Heart left ventricle (tissue), 16 donors: ENCODE data around the gene ZBTB5. TPM values are rescaled to one million over a fixed set of nuclear protein-coding genes. Genes with fewer than 3 reads are reported as not detected.
"Not testable (repeated sequence)": the region's sequence is repeated elsewhere in the genome, so short reads cannot be mapped to it uniquely, and the experiment has no call there.

Experiments used
- ATAC-seq, 4 donors: fragments of 200-7000 bp; cut with Tn5 transposase; one replicate each; pipeline ENCODE4 v1.9.1; 2020 to 2022; ENCODE audit warnings: moderate library complexity in 4 of 4, mild to moderate bottlenecking in 3 of 4, moderate number of reproducible peaks in 1 of 4
- DNase-seq, 5 donors: peaks; one replicate each; pipeline ENCODE4 v3.0.0-alpha.2; 2020
- H3K27ac ChIP-seq, 12 donors: fragments of 200-600 bp; sonication (generic) in 4 of 12; one replicate each; pipeline versions ENCODE4 v1.5.0 to v1.8.0; 2016 to 2022; ENCODE audit warnings: mild to moderate bottlenecking in 2 of 12
- H3K27me3 ChIP-seq, 9 donors: fragments of 200-600 bp; sonication (generic) in 2 of 9; one replicate each; pipeline versions ENCODE4 v1.5.1 to v1.8.0; 2016 to 2022; ENCODE audit warnings: mild to moderate bottlenecking in 3 of 9
- H3K36me3 ChIP-seq, 9 donors: fragments of 200-600 bp; sonication (generic) in 2 of 9; one replicate each; pipeline versions ENCODE4 v1.5.0 to v1.8.0; 2018 to 2022; ENCODE audit warnings: mild to moderate bottlenecking in 2 of 9
- H3K4me1 ChIP-seq, 12 donors: fragments of 200-600 bp; sonication (generic) in 4 of 12; one replicate each; pipeline versions ENCODE4 v1.5.0 to v1.8.0; 2016 to 2022; ENCODE audit warnings: mild to moderate bottlenecking in 3 of 12
- H3K4me3 ChIP-seq, 12 donors: fragments of 200-600 bp; sonication (generic) in 4 of 12; one replicate each; pipeline versions ENCODE4 v1.5.0 to v1.8.0; 2017 to 2022; ENCODE audit warnings: mild to moderate bottlenecking in 9 of 12, moderate library complexity in 4 of 12
- H3K9me3 ChIP-seq, 12 donors: fragments of 200-600 bp; sonication (generic) in 4 of 12; one replicate each; pipeline versions ENCODE4 v1.5.0 to v1.8.0; 2016 to 2022; ENCODE audit warnings: mild to moderate bottlenecking in 1 of 12
- POLR2A ChIP-seq, 2 donors: fragments of 450-650 bp; IDR thresholded peaks; one replicate each; pipeline ENCODE4 v1.6.1; 2017; ENCODE audit warnings: antibody characterized with exemption in 2 of 2, mild to moderate bottlenecking in 2 of 2, moderate library complexity in 2 of 2
- WGBS, 4 donors: extraction: QIAGEN DNeasy Blood & Tissue Kit in 2 of 4; methylation state at CpG; one replicate each; pipeline versions ENCODE4 v1.1.5 to v1.1.7; 2013 to 2018; 5-methylcytosine and 5-hydroxymethylcytosine counted together
- intact Hi-C, 10 donors: fragments of 100-400 bp; cut with DNase I; formaldehyde crosslinking; loops; one replicate each; pipeline versions ENCODE4 v1.11.1 to v1.14.2; 2022
- polyA plus RNA-seq, 2 donors: library from polyadenylated mRNA; stranded (reverse); fragments of 200-250 nt; gene quantifications; one replicate each; pipeline ENCODE4 v1.2.3, GENCODE V29; 2013
- total RNA-seq, 9 donors: library from RNA; depleted of rRNA in 2 of 9; stranded (reverse); fragments of >200 nt in 2 of 9; fragmentation: NEBNext Ultra II Directional in 3 of 9; extraction: Animal tissue kit (Norgen Biotek cat#: 25700) in 3 of 9; gene quantifications; one replicate each; pipeline versions ENCODE4 v1.1.0 to v1.2.4, GENCODE V29; 2016 to 2023
- TF ChIP-seq, protein P1 (sequence below), 12 donors: fragments of 200-600 bp; sonication (generic) in 4 of 12; IDR thresholded peaks; one replicate each; pipeline versions ENCODE4 v1.5.0 to v1.8.0; 2018 to 2022; ENCODE audit warnings: antibody characterized with exemption in 12 of 12, mild to moderate bottlenecking in 5 of 12
- donor health status: ischemic (EF 13 %, LVEDD 7.1; RV severe dilation, severe dysfunction).
- donor health status: healthy with polysubstance abuse.
- donor health status: DM: no; HTN: yes; CAD: no.
- donor health status: DM: no; HTN: no; CAD: no.
- donor health status: ischemic (EF 25% LVEDD 6.9; RV normal size, moderate dysfunction).
- donor health status: ischemic (EF 25% LVEDD 5.7; RV mildly dilated, moderate dysfunction).
- donor health status: healthy.
- donor health status: DM: yes; HTN: yes; CAD: no.
- donor health status: ischemic (EF 35%, LVEDD 5.7; RV mildly dilated, moderate dysfunction).
- donor health status: nonischemic (EF 11% LVEDD 7.7; RV severe dilation, severe dysfunction).
- donor health status: DM: yes; HTN: yes; CAD: no.
- donor health status: PGD.
- donor health status: ischemic (EF 29% LVEDD 5.4; RV normal size, mild dysfunction).
- donor health status: nonischemic (EF 23%, LVEDD 6.1; RV moderate dilation, normal function).

Gene ZBTB5
- total and polyA plus RNA-seq, 11 donors, result 1.8 to 8.0 (median 6.3) TPM

DNA sequence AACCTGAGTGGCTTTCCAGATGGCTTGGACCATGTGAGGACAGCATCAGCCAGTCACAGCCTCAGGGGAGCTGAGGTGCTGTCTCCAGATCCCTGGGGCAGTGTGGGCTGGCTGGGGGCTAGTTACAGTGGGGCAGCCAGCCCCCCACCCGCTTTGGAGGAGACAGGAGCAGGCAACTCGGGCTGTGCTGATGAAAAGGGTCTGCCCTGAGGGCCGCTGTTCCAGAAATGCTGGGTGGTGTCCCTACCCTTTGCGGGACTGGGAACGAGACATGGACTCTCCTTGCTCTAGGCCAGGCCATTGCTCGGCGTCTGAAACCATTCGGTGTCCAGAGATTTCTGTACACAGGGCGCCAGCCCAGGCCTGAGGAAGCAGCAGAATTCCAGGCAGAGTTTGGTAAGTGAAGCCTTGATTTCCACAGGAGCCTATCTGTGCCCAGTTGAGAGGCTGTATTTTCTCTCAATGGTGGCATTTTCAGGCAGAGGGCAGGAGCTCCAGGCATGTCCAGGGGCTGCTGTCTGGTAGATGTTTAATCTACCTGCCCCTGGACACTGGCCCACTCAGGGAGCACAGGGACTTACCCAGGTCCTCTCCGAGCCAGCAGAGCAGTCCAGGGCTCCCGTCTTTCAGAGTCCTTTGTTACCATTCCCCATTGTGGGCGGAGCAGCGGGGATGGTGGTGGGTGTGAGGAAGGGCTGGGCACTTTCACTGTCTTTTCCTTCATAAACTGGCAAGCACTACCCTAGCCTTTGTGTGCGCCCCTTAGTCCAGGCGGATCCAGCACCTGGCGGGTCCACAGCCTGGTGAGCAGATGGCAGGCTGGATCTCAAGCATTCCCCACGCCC, 35.6 kb downstream of the ZBTB5 start:
- intact Hi-C loops, result loop anchor here in 2 of 10 donors (2.0 to 10.0 kb wide), 2 partner anchors 19 to 145 kb away; partner anchors contain the start of gene FBXO10 (in 1 of the 2)
- ATAC-seq, result no peak
- 87 to 91% (median 90%) methylated on average over 11 to 17 of the region's 17 CpGs for WGBS, 4 donors
- H3K36me3 ChIP-seq, result peaks cover 0 to 91% (median 79%) of the 10 kb centered on the region in 9 donors
- no peak for TF ChIP-seq POLR2A (IDR thresholded peaks at IDR 0.05)
- TF ChIP-seq, protein P1, sequence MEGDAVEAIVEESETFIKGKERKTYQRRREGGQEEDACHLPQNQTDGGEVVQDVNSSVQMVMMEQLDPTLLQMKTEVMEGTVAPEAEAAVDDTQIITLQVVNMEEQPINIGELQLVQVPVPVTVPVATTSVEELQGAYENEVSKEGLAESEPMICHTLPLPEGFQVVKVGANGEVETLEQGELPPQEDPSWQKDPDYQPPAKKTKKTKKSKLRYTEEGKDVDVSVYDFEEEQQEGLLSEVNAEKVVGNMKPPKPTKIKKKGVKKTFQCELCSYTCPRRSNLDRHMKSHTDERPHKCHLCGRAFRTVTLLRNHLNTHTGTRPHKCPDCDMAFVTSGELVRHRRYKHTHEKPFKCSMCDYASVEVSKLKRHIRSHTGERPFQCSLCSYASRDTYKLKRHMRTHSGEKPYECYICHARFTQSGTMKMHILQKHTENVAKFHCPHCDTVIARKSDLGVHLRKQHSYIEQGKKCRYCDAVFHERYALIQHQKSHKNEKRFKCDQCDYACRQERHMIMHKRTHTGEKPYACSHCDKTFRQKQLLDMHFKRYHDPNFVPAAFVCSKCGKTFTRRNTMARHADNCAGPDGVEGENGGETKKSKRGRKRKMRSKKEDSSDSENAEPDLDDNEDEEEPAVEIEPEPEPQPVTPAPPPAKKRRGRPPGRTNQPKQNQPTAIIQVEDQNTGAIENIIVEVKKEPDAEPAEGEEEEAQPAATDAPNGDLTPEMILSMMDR (IDR thresholded peaks at IDR 0.05), result no peak
- peaks cover 0 to 29% (median 17%) of the 10 kb centered on the region in 12 donors for H3K4me1 ChIP-seq
- no peaks in the 10 kb centered on the region for H3K9me3 ChIP-seq
- no peak overlapping the region for H3K27ac ChIP-seq
- H3K4me3 ChIP-seq, result no peak overlapping the region
- DNase-seq, result no peak
- no peaks in the 10 kb centered on the region for H3K27me3 ChIP-seq

DNA sequence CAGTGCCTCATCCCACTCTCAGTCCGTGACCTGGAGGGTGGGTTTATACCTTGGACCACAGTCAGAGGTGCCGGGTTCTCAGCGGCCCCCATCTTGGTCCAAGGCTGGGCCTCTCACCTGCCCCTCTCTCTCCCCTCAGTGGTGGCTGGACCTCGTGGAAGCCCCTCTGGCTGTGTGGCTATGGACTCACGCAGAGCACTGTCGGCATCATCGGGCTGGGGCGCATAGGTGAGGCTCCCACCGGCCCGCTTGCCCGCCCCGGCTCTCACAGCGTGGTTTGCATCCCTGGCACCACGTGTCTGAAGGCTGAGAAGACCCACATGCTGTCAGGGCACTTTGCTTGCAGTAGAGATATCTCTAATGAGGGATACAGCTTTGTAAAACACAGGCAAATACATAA, 36.9 kb downstream of the ZBTB5 start:
- intact Hi-C loops, result loop anchor here in 1 of 10 donors (10.0 kb wide), 1 partner anchor 146 kb away; the partner anchor contains the start of gene FBXO10
- no peak for TF ChIP-seq POLR2A (IDR thresholded peaks at IDR 0.05)
- TF ChIP-seq, protein P1 (IDR thresholded peaks at IDR 0.05), result no peak
- Histone ChIP-seq H3K4me3 (no peak overlapping the region), H3K9me3 (no peaks in the 10 kb centered on the region), H3K27me3 (no peaks in the 10 kb centered on the region), H3K4me1 (peaks cover 0 to 32% (median 25%) of the 10 kb centered on the region in 12 donors), H3K27ac (no peak overlapping the region), H3K36me3 (peaks cover 0 to 81% (median 68%) of the 10 kb centered on the region in 9 donors)
- 87 to 97% (median 94%) methylated on average over 10 to 14 of the region's 14 CpGs for WGBS, 4 donors
- no peak for ATAC-seq
- DNase-seq, result no peak

DNA sequence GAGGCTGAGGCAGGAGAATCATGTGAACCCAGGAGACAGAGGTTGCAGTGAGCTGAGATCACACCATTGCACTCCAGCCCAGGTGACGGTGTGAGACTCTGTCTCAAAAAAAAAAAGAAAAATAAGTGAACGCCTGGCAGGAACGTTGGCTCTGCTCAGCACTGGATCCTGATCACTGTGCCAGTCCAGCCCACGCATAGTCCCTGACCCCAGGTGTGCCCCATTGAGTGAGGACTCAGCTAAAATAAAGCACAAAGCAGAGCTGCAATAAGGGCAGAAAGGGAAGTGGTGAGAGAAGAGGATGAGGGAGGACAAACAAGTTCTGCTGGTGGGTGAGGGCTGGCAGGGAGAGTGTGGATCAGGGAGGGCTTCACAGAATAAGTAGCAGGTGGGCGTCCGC, 38.4 kb downstream of the ZBTB5 start:
- Histone ChIP-seq H3K27ac (no peak overlapping the region), H3K9me3 (no peaks in the 10 kb centered on the region), H3K4me3 (no peak overlapping the region), H3K4me1 (peaks cover 0 to 31% (median 27%) of the 10 kb centered on the region in 12 donors), H3K27me3 (no peaks in the 10 kb centered on the region), H3K36me3 (peaks cover 0 to 74% (median 57%) of the 10 kb centered on the region in 9 donors)
- no peak for TF ChIP-seq POLR2A (IDR thresholded peaks at IDR 0.05)
- TF ChIP-seq, protein P1 (IDR thresholded peaks at IDR 0.05), result no peak
- WGBS, 4 donors, result 89 to 93% (median 92%) methylated on average over 6 of the region's 6 CpGs
- ATAC-seq, result no peak
- DNase-seq, result no peak
- intact Hi-C loops, result loop anchor here in 1 of 10 donors (10.0 kb wide), 1 partner anchor 148 kb away; the partner anchor contains the start of gene FBXO10

DNA sequence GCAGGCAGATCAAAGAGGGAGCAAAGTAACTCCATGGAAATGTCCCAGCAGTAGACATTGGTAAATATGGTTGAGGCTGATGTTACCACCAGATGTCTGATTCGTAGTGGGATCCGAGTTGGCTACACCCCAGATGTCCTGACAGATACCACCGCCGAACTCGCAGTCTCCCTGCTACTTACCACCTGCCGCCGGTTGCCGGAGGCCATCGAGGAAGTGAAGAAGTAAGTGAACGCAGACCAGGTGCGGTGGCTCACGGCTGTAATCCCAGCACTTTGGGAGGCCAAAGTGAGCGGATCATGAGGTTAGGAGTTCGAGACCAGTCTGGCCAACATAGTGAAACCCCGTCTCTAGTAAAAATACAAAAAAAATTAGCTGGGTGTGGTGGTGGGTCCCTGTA, 38.8 kb downstream of the ZBTB5 start:
- 91 to 98% (median 95%) methylated on average over 15 of the region's 15 CpGs for WGBS, 4 donors
- H3K36me3 ChIP-seq, result peaks cover 0 to 70% (median 52%) of the 10 kb centered on the region in 9 donors
- not testable (repeated sequence) for ATAC-seq

More for the DNA sequence above, 38.8 kb downstream of the ZBTB5 start:
- not testable (repeated sequence) for H3K27ac ChIP-seq, DNase-seq, H3K27me3 ChIP-seq, H3K4me3 ChIP-seq, H3K9me3 ChIP-seq
- intact Hi-C loops, result loop anchor here in 1 of 10 donors (10.0 kb wide), 1 partner anchor 148 kb away; the partner anchor contains the start of gene FBXO10
- H3K4me1 ChIP-seq, result peaks cover 0 to 33% (median 28%) of the 10 kb centered on the region in 12 donors
